GM12892 (cell line): ENCODE measurements around the gene AMH.

Experiments used
- POLR2A ChIP-seq: IDR thresholded peaks from 2 replicates; pipeline ENCODE4 v1.6.1; 2011; ENCODE audit warnings: low read depth, low read length, control low read depth
- POLR2AphosphoS5 ChIP-seq: IDR thresholded peaks from 2 replicates; pipeline ENCODE4 v1.6.1; 2011; ENCODE audit warnings: low read depth, low read length, control low read depth
- TAF1 ChIP-seq: IDR thresholded peaks from 2 replicates; pipeline ENCODE4 v1.6.1; 2011; ENCODE audit warnings: low read depth, mild to moderate bottlenecking, control low read depth, low read length, borderline replicate concordance

GRCh38 chr19:2250766-2251105 is 1.6 kb downstream of the AMH start:
- TF ChIP-seq POLR2A, result no peak
- no peak for TF ChIP-seq POLR2AphosphoS5
- TF ChIP-seq TAF1, result no peak
